Tibial artery (tissue), 4 donors: ENCODE results near the gene AGAP1.
A peak's percentile ranks its signal among the peaks of the same experiment; 100 is the strongest.

Source experiments
- DNase-seq, 2 donors: peaks; one replicate each; pipeline ENCODE4 v3.0.0-alpha.2; 2019
- H3K27ac ChIP-seq, 2 donors: fragments of 200-600 bp; sonication (generic) in 1 of 2; 1 replicate in 1 of 2; 2 replicates in 1 of 2; pipeline ENCODE4 v1.5.1; 2018 to 2019; ENCODE audit warnings: mild to moderate bottlenecking in 1 of 2
- H3K27me3 ChIP-seq, 2 donors: fragments of 200-600 bp; sonication (generic) in 1 of 2; one replicate each; pipeline versions ENCODE4 v1.5.1 to v1.6.0; 2016 to 2019
- H3K36me3 ChIP-seq, 3 donors: fragments of 200-600 bp; sonication (generic) in 2 of 3; one replicate each; pipeline ENCODE4 v1.5.1; 2016 to 2019; ENCODE audit warnings: mild to moderate bottlenecking in 2 of 3
- H3K4me1 ChIP-seq, 4 donors: fragments of 200-600 bp; sonication (generic) in 2 of 4; 1 replicate in 3 of 4; 2 replicates in 1 of 4; pipeline ENCODE4 v1.5.1; 2016 to 2019
- H3K4me3 ChIP-seq, 2 donors: fragments of 200-600 bp; sonication (generic) in 1 of 2; 1 replicate in 1 of 2; 2 replicates in 1 of 2; pipeline ENCODE4 v1.5.1; 2018 to 2019; ENCODE audit warnings: mild to moderate bottlenecking in 2 of 2
- H3K9me3 ChIP-seq, 3 donors: fragments of 200-600 bp; sonication (generic) in 1 of 3; one replicate each; pipeline ENCODE4 v1.5.1; 2016 to 2019
- CTCF ChIP-seq, 2 experiments: fragments of 200-600 bp in 1 of 2; fragments of 450-650 bp in 1 of 2; IDR thresholded peaks; one replicate each; pipeline ENCODE4 v1.5.1; 2017 to 2019; ENCODE audit warnings: antibody characterized with exemption in 2 of 2, mild to moderate bottlenecking in 1 of 2, moderate library complexity in 1 of 2
- intact Hi-C: fragments of 100-400 bp; cut with DNase I; formaldehyde crosslinking; loops from one replicate; pipeline ENCODE4 v1.15.0; 2023; ENCODE audit warnings: low total_unique reads

The AGAP1 gene

DNA sequence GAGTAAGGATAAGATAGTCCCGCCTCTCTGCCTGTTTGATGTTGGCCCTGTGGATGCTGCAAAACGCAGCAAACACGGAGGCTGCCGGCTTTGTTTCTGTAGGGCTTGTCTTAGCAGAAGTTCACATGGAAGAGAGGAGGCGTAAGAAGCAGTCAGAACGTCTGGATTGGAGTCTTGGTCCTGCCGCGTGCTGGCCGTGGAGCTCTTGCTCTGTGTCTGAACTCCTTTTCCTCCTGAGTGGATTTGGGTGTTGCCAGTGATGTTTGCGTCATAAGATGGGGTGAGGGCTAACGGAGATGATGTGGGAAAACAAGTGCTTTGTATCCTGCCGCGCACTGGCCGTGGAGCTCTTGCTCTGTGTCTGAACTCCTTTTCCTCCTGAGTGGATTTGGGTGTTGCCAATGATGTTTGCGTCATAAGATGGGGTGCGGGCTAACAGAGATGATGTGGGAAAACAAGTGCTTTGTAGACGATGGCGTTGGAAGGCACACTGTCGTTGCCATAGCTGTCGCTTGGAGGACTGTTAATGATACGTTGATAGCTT, 240.9 kb downstream of the AGAP1 start:
- no peaks in the 10 kb centered on the region for H3K27me3 ChIP-seq
- no peak overlapping the region for H3K4me3 ChIP-seq
- DNase-seq, result peak; percentile 42 to 68
- H3K4me1 ChIP-seq, result no peaks in the 10 kb centered on the region
- no peak for TF ChIP-seq CTCF (IDR thresholded peaks at IDR 0.05)
- H3K36me3 ChIP-seq, result no peaks in the 10 kb centered on the region
- intact Hi-C loops, result no loop called here
- H3K9me3 ChIP-seq, result no peaks in the 10 kb centered on the region
- no peak overlapping the region for H3K27ac ChIP-seq

- H3K27ac ChIP-seq, result no peak overlapping the region
- no peak overlapping the region for H3K4me3 ChIP-seq
- intact Hi-C loops, result no loop called here
- no peak for DNase-seq
- TF ChIP-seq CTCF (IDR thresholded peaks at IDR 0.05), result no peak
- no peaks in the 10 kb centered on the region for H3K4me1 ChIP-seq
- H3K36me3 ChIP-seq, result no peaks in the 10 kb centered on the region
- H3K27me3 ChIP-seq, result no peaks in the 10 kb centered on the region
- no peaks in the 10 kb centered on the region for H3K9me3 ChIP-seq
Measured at GRCh38 chr2:235737396-235737795, 243.6 kb downstream of the AGAP1 start.

GRCh38 chr2:235737840-235738239, 244.0 kb downstream of the AGAP1 start:
- no peaks in the 10 kb centered on the region for H3K27me3 ChIP-seq
- H3K4me1 ChIP-seq, result no peaks in the 10 kb centered on the region
- H3K27ac ChIP-seq, result no peak overlapping the region
- DNase-seq, result peak in 1 of 2 donors; percentile 23
- intact Hi-C loops, result no loop called here
- no peaks in the 10 kb centered on the region for H3K36me3 ChIP-seq
- no peaks in the 10 kb centered on the region for H3K9me3 ChIP-seq
- TF ChIP-seq CTCF (IDR thresholded peaks at IDR 0.05), result no peak
- H3K4me3 ChIP-seq, result no peak overlapping the region

- TF ChIP-seq CTCF (IDR thresholded peaks at IDR 0.05), result no peak
- Histone ChIP-seq H3K9me3 (no peaks in the 10 kb centered on the region), H3K27me3 (no peaks in the 10 kb centered on the region), H3K4me3 (no peak overlapping the region), H3K36me3 (no peaks in the 10 kb centered on the region), H3K27ac (no peak overlapping the region), H3K4me1 (no peaks in the 10 kb centered on the region)
- DNase-seq, result no peak
- intact Hi-C loops, result loop anchor here (10.0 kb wide), 1 partner anchor 75 kb away; no protein-coding TSS in a partner anchor
Measured at GRCh38 chr2:235739704-235740415, 246.0 kb downstream of the AGAP1 start.

DNA sequence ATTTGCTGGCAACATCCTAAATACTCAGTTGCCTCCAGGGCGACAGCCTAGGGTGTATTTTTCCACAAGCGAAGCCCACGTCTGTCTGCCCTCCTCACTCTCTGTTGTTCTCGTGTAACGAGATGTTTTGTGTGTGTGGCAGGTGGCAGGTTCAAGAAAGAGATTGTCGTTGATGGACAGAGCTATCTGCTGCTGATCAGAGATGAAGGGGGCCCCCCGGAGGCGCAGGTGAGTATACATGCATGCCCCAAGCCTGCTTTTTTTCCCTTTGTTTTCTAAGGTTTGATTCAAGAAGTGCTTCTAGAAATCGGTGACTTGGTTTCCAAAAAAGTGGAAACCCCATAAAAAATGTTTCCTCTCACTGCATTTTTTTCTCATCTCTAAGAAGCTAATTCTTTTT, 247.0 kb downstream of the AGAP1 start:
- Histone ChIP-seq H3K4me3 (no peak overlapping the region), H3K27ac (no peak overlapping the region), H3K4me1 (no peaks in the 10 kb centered on the region), H3K36me3 (no peaks in the 10 kb centered on the region), H3K9me3 (no peaks in the 10 kb centered on the region), H3K27me3 (no peaks in the 10 kb centered on the region)
- DNase-seq, result no peak
- intact Hi-C loops, result loop anchor here (10.0 kb wide), 1 partner anchor 76 kb away; no protein-coding TSS in a partner anchor
- no peak for TF ChIP-seq CTCF (IDR thresholded peaks at IDR 0.05)
